HUDEP-2 (cell line): Measurements from ENCODE around the gene DEXI.
A peak's percentile ranks its signal among the peaks of the same experiment; 100 is the strongest.
"Not testable (repeated sequence)": the region's sequence is repeated elsewhere in the genome, so short reads cannot be mapped to it uniquely, and the experiment has no call there.

ENCODE experiments used
- DNase-seq, 76 experiments: peaks; one replicate each; lab custom pipeline; 2025; ENCODE audit not compliant: unreplicated experiment in 76 of 76; lab: John Stamatoyannopoulos, UW

The DEXI gene

DNA sequence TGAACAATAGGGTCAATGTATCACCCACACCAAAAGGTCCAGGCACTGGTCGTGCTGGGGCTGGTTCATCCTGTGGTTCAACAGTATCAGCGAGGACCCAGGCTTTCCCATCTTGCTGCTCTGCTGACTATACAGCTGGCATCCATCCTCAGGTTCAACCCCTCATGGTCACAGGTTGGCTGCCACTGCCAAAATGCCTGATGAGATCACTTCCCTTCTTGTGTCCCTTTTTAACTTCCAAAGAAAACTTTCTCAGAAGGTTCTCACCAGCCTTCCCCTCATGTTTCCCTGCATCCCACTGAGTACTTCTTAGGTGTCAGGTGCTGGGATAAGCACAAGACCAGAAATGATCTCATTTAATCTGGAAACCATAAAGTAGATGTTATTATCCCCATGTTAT lies 27.8 kb upstream of the DEXI start:
- DNase-seq: no peak

DNA sequence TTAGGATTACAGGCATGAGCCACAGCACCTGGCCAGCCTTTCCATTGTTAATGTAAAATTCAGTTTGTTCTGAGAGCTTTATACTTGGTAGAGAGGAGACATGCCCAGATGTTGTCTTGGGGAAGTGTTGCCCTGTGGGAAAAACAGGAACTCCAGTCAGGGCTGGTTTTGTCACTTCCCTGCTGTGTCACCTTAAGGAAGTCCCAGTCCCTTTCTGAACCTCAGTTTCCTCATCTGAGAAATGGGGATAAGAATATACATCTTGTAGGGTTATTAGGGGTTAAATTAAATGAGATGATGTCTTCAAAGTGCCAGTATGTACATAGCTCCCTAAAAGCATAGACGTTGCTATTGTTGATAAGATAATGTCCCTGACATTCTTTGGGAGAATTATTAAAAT lies 27.3 kb upstream of the DEXI start:
- DNase-seq: no peak

DNA sequence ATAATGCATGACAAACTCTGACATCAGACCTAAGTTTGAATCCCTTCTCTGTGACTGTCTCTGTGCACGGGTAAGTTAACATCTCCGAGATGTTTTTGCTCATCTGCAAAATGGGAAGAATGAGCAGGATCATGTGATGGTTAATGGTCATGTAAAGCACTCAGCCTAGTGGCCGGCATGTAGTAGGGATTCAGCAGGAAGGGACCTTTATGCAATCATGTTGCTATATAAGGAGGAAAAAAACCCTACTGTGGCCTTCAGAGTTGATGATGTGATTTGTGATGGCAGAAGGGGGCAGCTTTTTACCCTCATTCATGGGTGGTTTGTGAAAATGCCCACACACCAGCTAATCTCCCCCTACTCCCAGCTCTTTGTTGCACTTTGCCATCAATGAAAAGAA lies 26.2 kb upstream of the DEXI start:
- DNase-seq: no peak

DNA sequence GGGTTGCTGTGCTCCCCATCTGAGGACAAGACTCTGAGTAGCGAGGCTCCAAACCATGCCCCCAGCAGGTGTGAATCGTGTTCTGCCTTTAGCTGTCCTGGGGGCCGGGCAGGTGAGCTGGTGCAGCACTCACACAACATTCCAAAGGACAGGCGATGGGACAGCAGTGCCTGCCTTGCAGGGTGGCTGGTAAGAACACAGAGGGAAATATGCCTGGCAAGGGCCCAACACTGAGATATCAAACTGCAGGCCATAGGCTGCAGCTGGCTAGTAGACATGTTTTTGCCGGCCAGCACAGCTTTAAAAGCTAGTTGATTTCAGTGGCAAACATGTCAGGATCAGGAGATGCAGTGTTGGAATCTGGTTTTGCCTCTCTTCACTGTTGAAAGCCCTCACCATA lies 25.7 kb upstream of the DEXI start:
- peak in 4 of 76 experiments; percentile 5 to 15 (median 11) for DNase-seq

DNA sequence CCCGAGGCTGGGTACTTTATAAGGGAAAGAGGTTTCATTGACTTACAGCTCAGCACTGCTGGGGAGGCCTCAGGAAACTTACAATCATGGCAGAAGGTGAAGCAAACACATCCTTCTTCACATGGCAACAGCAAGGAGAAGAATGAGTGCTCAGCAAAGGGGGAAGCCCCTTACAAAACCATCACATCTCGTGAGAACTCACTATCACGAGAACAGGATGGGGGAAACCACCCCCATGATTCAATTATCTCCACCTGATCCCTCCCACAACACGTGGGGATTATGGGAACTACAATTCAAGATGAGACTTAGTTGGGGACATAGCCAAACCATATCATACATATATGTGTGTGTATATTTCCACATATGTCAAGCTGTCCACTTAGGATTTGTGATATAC lies 24.3 kb upstream of the DEXI start:
- not testable (repeated sequence) for DNase-seq

DNA sequence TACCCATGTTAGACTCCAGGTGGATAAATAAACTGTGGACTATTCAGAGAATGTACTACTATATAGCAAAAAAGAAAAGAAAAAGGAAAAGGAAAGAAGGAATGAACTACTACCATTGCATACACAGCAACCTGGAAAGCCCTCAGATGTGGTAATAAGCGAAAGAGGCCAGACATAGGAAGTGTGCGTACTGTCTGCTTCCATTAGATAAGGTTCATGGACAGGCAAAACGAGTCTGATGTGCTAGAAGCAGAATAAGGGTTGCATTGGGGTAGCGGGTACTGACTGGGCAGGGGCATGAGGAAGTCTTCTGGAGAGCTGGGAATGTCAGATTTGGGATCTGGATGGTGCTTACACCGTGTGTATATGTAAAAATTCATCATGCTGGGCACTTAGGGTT lies 23.9 kb upstream of the DEXI start:
- DNase-seq: peak in 27 of 76 experiments; percentile 14 to 59 (median 32)

DNA sequence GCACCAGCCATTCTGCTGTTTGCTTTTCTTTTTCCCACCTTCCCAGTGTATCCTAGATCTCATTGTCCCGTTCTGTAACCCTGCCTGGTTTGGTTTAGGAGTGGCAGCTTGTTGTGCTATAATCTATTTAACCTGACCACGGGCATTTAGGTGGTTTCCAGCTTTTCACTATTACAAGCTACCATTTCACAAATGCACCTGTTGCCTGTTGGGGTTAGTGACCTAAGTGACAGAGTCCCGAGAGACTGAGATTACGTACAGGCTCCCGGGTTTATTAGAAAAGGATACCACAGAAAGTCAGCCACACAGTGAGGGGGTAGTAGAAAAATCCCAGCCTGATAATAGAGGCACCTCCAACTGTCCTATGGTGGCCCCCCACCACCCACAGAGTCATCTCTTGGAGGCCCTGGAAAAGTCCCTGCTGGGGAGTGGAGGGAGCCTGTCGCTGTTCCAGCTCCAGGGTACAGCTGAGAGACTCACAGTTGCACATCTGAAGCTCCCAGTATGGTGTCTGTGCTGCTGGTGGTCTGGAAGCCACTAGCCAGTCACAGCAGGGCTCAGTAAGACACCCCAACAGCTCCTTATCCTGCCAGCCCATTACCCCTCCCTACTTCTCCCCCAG lies 23.3 kb upstream of the DEXI start:
- no peak for DNase-seq

DNA sequence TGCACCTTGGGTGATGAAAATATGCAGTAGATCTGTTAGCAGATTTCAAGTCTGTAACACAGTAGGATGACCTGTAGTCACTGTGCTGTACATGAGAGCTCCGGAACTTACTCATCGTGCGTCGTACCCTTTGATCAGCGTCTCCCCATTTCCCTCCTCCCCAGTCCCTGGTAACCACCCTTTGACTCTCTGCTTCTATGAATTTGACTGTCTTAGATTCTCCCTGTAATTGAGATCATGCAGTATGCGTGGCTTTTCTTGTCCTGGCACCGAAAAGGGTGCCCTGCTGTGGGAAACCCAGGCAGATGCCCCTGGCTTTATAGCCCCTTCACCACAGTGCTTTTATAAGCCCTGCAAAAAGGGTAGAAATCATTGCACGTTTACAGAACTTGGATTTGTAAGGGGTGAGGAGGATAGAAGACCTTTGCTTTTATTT lies 22.6 kb upstream of the DEXI start:
- DNase-seq: no peak

DNA sequence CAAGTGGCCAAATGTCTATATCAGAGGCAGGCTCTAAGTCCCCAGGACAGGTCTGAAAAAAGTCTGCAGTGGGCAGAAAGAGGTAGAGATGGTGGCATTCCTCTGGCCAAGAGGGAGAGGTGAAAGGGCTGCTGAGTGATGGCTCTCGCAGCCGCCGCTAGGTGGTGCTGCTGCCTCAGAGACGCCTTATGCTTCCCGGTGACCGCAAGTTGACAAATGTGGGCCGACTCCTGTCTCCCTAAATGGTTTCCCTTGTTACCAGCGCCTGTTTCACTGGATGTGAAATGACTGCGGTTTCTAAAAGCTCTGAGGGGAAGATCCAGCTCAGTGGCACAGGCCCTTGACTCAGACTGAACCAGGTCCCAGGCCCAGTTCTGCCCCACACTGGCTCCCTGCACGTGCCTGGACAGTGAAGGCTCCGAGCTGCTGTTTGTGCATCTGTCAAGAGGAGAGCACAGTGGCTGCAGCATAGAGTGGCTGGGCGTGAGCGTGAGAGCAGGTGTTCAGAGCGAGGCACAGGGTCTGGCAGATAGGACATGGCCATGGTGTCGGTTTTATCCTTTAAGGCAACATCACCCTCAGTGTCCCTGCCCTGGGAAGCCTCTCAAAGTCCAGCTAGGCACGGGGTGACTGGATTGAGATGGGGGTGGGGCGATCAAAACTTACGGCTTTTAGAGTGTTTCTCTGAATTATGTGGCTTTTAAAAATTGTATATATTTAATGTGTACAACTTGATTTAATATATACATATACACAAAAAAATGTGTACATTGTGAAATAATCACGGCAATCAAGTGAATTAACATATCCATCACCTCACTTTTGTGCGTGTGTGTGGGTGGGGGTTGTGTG lies 22.0 kb upstream of the DEXI start:
- DNase-seq: peak in 67 of 76 experiments; percentile 7 to 77 (median 58)

DNA sequence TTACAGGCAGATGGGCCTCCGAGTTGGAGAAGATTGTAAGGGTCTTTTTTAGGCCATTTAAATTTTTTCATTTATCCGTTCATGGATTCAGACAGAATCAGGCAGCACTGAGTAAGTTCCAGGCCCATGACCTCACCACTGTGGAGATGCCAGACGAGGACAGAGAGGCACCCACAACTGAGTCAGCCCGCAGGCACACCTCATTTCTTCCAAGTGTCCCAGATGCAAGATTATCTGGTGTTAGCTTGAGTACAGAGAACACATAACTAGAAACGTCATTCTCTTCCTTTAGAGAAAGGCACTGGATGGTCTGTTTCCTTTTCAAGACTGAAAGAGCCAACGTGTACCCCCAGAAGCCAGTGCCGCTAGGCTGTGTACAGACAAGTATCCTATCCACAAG lies 19.0 kb upstream of the DEXI start:
- peak in 10 of 76 experiments; percentile 6 to 36 (median 16) for DNase-seq

DNA sequence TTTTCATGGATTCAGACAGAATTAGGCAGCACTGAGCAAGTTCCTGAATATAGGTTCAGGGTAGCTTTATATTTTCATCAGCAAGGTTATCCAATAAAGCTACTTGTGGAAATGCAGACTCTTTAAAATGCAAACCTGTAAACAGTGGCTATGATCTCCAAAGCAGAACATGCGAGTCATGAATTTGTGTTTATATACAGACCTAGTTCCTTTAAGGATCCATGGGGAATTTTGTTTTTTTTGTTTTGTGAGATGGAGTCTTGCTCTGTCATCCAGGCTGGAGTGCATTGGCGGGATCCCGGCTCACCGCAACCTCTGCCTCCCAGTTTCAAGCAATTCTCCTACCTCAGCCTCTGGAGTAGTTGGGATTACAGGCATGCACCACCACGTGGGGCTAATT lies 16.9 kb upstream of the DEXI start:
- DNase-seq: no peak

DNA sequence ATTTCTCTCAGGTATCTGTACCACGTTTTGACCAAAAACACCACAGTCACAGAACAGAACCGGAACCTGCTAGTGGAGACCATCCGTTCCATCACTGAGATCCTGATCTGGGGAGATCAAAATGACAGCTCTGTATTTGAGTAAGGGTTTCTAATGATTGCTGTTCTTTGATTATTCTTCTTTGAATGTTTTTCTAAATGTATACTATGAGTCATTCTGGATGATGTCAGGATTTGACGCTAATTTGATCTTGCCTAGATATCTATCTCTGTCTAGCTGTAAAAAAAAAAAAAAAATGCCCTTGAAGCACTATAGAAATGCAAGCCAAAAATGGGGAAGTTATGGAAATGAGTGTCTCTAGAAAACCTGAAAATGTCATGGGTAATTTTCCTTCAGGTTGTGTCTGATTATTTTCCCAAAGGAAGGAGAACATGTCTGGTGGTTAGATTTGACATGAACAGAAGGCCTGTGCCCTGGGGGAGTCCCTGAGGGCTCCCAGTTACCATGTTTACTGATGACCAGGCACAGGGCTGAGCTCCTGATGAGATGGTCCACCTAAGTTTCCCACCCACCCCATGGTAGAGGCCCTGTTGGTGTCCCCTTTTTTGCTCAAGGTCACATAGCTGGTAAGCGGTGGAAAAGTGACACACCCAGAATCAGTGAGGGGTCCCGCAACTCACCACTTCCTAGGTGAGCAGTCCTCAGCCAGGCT lies 15.7 kb upstream of the DEXI start:
- peak in 3 of 76 experiments; percentile 5 to 21 (median 15) for DNase-seq

DNA sequence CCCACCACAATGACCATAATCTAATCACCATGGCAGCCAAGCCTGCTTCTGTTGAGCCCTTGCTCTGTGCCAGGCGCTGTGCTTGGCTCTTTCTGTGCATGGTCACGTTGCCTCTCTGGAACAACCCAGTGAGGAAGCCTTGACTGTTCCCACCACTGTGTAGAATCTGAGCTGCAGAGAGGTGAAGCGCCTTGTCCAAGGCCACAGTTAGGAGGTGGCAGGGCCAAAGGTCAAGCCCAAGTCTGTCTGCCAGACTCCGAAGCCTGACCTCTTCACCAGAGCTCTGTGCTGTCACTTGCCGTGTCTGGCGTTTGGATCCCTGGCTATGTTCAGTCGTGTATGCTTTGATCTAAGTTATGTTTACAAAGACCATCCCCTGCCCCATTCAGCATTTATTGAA lies 12.6 kb upstream of the DEXI start:
- no peak for DNase-seq

DNA sequence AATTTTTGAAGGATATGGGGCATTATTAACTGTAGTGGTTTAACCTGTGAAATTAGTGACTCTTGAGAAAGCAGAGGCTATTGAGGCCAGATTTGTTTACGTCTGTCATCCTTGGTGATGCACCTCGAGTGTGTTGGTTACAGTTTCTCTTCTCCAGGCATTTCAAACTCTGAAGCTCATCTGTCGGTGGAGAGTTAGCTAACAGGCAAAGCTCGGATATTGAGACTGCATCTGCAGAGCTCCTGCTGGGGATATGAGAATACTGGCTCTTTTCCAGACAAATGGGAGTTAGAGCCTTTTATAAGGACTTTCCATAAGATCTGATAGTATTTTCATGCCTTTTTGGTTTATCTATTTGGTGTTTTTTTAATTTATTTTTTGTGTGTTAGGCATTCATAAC lies 8.8 kb upstream of the DEXI start:
- DNase-seq: no peak

DNA sequence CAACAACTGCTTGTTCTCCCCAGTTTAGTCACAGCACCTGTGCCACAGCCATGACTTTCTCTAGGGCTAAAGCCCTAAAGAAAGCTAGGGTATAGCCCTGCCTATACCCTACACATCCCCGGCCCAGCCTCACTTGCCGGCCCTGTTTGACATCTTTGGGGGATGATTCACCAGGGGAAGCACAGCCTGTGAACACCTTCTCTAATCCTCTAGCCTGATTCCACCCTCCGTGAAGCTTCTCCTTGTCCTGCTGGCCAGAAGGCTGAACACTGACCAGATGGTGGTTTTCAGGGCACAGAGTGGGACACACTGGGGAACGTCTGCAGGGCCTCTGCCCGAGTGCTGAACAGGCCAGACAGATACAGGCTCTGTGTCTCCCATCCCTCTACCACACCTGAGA lies 8.1 kb upstream of the DEXI start:
- DNase-seq: no peak

DNA sequence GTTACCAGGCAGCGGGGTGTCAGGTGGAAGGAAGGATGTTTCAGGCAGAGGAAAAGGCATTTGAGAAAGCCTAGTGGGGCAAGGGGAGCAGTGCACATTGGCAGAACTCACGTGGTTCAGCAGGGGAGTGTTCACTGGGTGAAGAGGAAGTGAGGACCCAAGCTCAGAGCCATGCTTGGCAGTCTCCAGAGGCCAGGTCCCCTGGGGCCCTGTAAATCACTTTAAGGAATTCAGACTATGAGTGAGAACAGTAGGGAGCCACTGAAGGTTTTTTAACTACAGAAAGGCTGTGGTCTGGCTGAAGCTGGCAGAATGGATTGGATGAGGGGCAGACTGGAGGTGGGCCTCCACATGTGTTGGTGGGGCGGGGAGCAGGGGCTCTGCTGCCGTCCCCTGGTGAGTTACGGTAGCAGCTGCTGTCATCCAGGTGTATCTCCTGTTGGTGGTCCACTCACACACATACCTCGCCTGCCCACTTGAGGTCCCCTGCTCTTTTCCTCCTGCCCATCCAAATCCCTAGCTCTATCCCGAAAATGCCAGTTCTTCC lies 7.2 kb upstream of the DEXI start:
- peak in 19 of 76 experiments; percentile 4 to 42 (median 19) for DNase-seq

DNA sequence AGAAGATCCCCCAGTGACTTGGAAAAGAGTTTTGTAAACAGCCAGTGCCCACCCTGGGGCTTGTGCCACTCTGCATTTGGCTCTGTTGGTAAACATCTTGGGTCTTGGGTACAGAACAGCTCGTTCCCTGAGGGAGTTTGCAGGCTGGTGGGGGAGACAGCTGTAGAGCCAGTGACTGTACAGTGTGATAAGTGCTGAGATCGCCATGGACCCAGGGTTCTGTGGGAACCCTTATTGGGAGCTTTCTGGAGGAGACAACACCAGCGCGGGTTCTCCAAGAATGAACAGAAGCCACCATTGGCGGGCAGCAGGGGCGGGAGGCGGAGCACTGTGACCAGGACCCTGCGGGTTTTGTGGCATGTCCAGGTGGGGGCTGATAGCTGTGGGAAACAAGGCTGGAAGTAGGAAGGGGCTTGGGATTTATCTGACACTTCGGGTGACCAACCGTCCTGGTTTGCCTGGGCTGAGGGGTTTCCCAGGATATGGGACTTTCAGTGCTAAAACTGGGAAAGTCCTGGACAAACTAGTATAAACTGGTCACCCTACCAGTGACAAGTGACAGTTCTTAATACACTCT lies 5.0 kb upstream of the DEXI start:
- no peak for DNase-seq

DNA sequence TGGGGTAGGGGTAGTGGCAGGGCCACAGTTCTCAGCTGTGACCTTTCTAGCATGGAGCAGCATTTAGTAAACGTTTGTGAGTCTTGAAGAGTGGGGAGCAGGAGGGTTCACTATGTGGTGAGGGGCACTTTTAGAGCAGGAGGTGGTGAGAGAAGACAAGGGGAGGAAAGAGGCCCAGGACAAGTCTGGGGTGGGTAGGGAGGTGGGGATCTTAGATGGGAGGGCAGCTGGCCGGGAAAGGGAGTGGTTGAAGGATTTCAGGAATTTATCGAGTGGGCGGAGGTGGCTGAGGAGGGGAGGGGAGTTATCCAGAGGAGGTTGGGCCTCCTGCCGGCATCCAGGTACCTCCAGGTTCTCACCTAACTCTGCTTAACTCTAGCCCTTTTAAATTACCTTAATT lies 4.0 kb upstream of the DEXI start:
- DNase-seq: no peak

DNA sequence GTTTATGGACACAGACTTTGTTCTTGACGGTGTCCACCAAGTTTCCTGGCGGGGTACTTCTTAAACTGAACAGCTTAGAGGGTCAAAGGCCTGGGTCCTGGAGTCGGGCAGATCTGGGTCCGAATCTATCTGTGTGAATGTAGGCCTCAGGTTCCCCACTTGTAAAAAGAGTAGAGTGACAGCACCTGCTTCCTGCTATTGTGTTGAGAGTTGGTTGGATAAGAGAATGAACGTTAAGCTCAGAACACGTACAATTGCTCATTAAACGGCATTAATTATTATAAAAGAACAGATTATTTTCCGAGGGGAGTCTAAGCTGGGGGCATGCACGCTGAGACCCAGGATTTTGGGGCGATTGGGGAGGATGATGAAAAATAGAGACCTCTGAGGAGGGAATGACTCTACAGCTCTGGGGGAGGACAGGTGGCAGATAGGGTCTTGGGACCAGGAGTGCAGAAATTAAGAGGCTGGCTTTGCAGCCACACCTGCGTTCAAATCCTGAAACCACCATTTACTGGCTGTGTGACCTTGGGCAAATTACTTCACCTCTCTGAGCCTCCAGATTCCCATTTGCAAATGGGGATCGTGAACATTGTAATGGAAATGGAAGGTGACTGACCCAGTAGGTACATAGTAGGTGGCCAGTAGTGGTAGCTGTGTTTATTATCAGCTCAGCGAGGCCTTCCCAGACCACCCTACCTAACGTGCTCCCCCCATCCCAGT lies 3.0 kb upstream of the DEXI start:
- DNase-seq: no peak
